T-cell (primary cell): ENCODE data around the gene SHQ1. TPM values are rescaled to one million over a fixed set of nuclear protein-coding genes. Genes with fewer than 3 reads are reported as not detected.
A peak's percentile ranks its signal among the peaks of the same experiment; 100 is the strongest.

Source experiments
- ATAC-seq, 4 experiments: fragments of 200-7000 bp in 3 of 4; fragments of 150-1000 bp in 1 of 4; cut with Tn5 transposase; replicated peaks in 1 of 4; 1 replicate in 3 of 4; 2 replicates in 1 of 4; pipeline ENCODE4 v1.10.0; 2021; ENCODE audit warnings: moderate library complexity in 3 of 4, mild to moderate bottlenecking in 2 of 4, moderate number of reproducible peaks in 1 of 4
- CTCF ChIA-PET, 2 donors: fragments of 300-600 bp; sonication (Branson Sonifier 250); formaldehyde crosslinking; loops; one replicate each; lab custom pipeline; 2022; ENCODE audit warnings: antibody characterized with exemption in 2 of 2; lab: Charles Lee
- POLR2A ChIA-PET, 2 donors: fragments of 300-600 bp; sonication (Branson Sonifier 250); formaldehyde crosslinking; loops; one replicate each; lab custom pipeline; 2022; ENCODE audit warnings: antibody characterized with exemption in 2 of 2; lab: Charles Lee
- DNase-seq, 35 experiments: peaks; one replicate each; pipeline versions ENCODE4 v3.0.0 to v3.0.0-alpha.2; 2013 to 2023
- H3K27ac ChIP-seq: one replicate; pipeline ENCODE4 v1.5.1; 2013; ENCODE audit warnings: low read length
- H3K27me3 ChIP-seq, 2 experiments: replicated peaks in 1 of 2; 1 replicate in 1 of 2; 2 replicates in 1 of 2; pipeline versions ENCODE4 v1.6.1 to v1.7.0; 2013; ENCODE audit warnings: low read length in 1 of 2, mixed read lengths in 1 of 2; ENCODE audit not compliant: control insufficient read depth in 2 of 2, insufficient read depth in 2 of 2; ENCODE audit errors: extremely low read depth in 1 of 2
- H3K36me3 ChIP-seq, 2 donors: 1 replicate in 1 of 2; 2 replicates in 1 of 2; pipeline versions ENCODE4 v1.6.1 to v1.7.0; 2013; ENCODE audit warnings: low read length in 1 of 2; ENCODE audit not compliant: control insufficient read depth in 2 of 2, insufficient read depth in 1 of 2; ENCODE audit errors: extremely low read depth in 1 of 2
- H3K4me1 ChIP-seq, 2 experiments: 1 replicate in 1 of 2; 2 replicates in 1 of 2; pipeline versions ENCODE4 v1.6.1 to v1.7.0; 2013; ENCODE audit warnings: low read length in 2 of 2, mixed read lengths in 1 of 2; ENCODE audit not compliant: insufficient read depth in 2 of 2, control insufficient read depth in 1 of 2; ENCODE audit errors: extremely low read depth in 1 of 2
- H3K4me3 ChIP-seq, 2 donors: 1 replicate in 1 of 2; 2 replicates in 1 of 2; pipeline versions ENCODE4 v1.5.1 to v1.7.0; 2013; ENCODE audit warnings: mild to moderate bottlenecking in 2 of 2, low read length in 1 of 2, moderate library complexity in 1 of 2; ENCODE audit not compliant: control insufficient read depth in 1 of 2; ENCODE audit errors: extremely low read depth in 1 of 2
- H3K9me3 ChIP-seq: 2 replicates; pipeline ENCODE4 v1.7.0; 2013
- H3K27ac Mint-ChIP-seq, 2 donors: one replicate each; pipeline ENCODE4 v1.8.0; 2020 to 2021; ENCODE audit warnings: mild to moderate bottlenecking in 2 of 2, mixed read lengths in 2 of 2
- H3K27me3 Mint-ChIP-seq, 2 donors: one replicate each; pipeline ENCODE4 v1.8.0; 2021 to 2022; ENCODE audit warnings: mixed read lengths in 2 of 2
- H3K36me3 Mint-ChIP-seq: one replicate; pipeline ENCODE4 v1.8.0; 2021; ENCODE audit warnings: mixed read lengths
- H3K4me1 Mint-ChIP-seq, 3 donors: one replicate each; pipeline ENCODE4 v1.8.0; 2020 to 2022; ENCODE audit warnings: mixed read lengths in 3 of 3, mild to moderate bottlenecking in 1 of 3
- H3K4me3 Mint-ChIP-seq, 3 donors: one replicate each; pipeline ENCODE4 v1.8.0; 2020 to 2022; ENCODE audit warnings: mild to moderate bottlenecking in 3 of 3, mixed read lengths in 3 of 3, moderate library complexity in 3 of 3
- H3K9me3 Mint-ChIP-seq, 3 donors: one replicate each; pipeline ENCODE4 v1.8.0; 2020 to 2022; ENCODE audit warnings: mixed read lengths in 3 of 3
- WGBS: methylation state at CpG from one replicate; pipeline ENCODE4 v1.1.5; 2013; ENCODE audit warnings: missing lambda C conversion rate; ENCODE audit not compliant: insufficient coverage; 5-methylcytosine and 5-hydroxymethylcytosine counted together
- total RNA-seq, 35 experiments: library from RNA in 6 of 35; stranded (reverse) in 6 of 35; fragments of 120-200 nt in 1 of 35; gene quantifications; one replicate each; pipeline versions ENCODE4 v1.2.1 to v1.2.4 and lab custom pipeline; 2013 to 2026

SHQ1 gene
- total RNA-seq, 5 donors from 2014 or later (not counting 1 experiment from before 2014, with no cell fraction given): 16.6 to 29.0 (median 27.8) TPM

GRCh38 chr3:72839057-72839456 lies 9.2 kb downstream of the SHQ1 start:
- DNase-seq: no peak
- no peaks in the 10 kb centered on the region for H3K9me3 Mint-ChIP-seq
- H3K4me3 Mint-ChIP-seq: no peak overlapping the region
- ATAC-seq: no peak
- no peak overlapping the region for H3K27ac Mint-ChIP-seq
- ChIA-PET POLR2A (no interaction called here), CTCF (no interaction called here)
- Histone ChIP-seq H3K4me1 (no peaks in the 10 kb centered on the region), H3K27me3 (no peaks in the 10 kb centered on the region), H3K36me3 (peaks cover 5 to 57% of the 10 kb centered on the region in 2 donors), H3K4me3 (no peak overlapping the region), H3K27ac (no peak overlapping the region), H3K9me3 (no peaks in the 10 kb centered on the region)
- no peaks in the 10 kb centered on the region for H3K27me3 Mint-ChIP-seq
- 100% methylated on average over 2 of the region's 3 CpGs for WGBS
- peaks cover 5 to 11% (median 5%) of the 10 kb centered on the region in 3 donors for H3K4me1 Mint-ChIP-seq
- H3K36me3 Mint-ChIP-seq: peaks cover 49% of the 10 kb centered on the region

DNA sequence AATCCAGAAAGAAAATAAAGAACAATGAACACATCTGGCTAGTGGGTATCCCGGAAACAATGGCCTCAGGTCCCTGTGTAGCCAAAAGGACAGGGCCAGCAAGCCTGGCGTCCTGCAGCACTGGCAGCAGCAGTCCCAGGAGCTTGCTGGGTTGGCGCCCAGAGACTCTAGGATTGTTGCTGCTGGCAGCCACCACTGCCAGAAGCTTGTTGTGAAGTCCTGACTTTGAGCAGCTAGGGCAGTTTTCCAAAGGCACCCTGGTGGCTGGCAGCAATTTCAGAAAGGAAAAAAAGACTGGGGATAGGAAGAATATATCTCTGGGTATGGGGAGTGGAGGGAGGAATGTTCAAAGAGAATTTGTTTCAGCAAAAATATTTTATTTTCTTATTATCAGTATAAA lies 11.3 kb downstream of the SHQ1 start:
- DNase-seq: no peak
- no peaks in the 10 kb centered on the region for H3K9me3 ChIP-seq
- ChIA-PET CTCF (no interaction called here), POLR2A (interaction anchor here (0.6 kb wide), 2 partner anchors 11 to 1082 kb away, joined by 3 read pairs; partner anchors contain the start of gene SHQ1 (in 1 of the 2))
- H3K27me3 Mint-ChIP-seq: no peaks in the 10 kb centered on the region
- 96% methylated on average over 3 of the region's 3 CpGs for WGBS
- no peaks in the 10 kb centered on the region for H3K9me3 Mint-ChIP-seq
- peaks cover 4 to 71% of the 10 kb centered on the region in 2 donors for H3K36me3 ChIP-seq
- H3K27me3 ChIP-seq: no peaks in the 10 kb centered on the region
- H3K27ac ChIP-seq: no peak overlapping the region
- H3K27ac Mint-ChIP-seq: no peak overlapping the region
- no peak overlapping the region for H3K4me3 Mint-ChIP-seq
- ATAC-seq: no peak
- peaks cover 0 to 8% (median 1%) of the 10 kb centered on the region in 3 donors for H3K4me1 Mint-ChIP-seq
- no peaks in the 10 kb centered on the region for H3K4me1 ChIP-seq
- H3K4me3 ChIP-seq: no peak overlapping the region
- H3K36me3 Mint-ChIP-seq: peaks cover 47% of the 10 kb centered on the region

DNA sequence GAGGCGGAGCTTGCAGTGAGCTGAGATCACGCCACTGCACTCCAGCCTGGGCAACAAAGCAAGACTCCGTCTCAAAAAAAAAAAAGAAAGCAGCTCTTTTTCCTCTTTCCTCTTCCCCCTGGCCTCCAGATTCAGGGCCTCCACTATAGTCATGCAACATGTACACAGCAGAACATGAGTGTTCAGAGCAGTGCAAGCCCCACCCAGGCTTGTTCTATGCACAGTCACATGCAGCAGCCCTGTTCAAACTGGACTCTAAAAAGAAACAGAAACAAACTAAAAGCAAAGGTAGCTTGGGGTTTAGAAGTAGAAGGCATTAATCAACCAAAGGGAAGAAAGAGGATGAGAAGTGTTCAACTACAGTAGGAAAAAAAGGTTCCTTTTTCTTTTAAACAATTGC lies 11.8 kb downstream of the SHQ1 start:
- peaks cover 0 to 8% (median 1%) of the 10 kb centered on the region in 3 donors for H3K4me1 Mint-ChIP-seq
- no peaks in the 10 kb centered on the region for H3K9me3 Mint-ChIP-seq
- H3K4me3 Mint-ChIP-seq: no peak overlapping the region
- DNase-seq: no peak
- ATAC-seq: no peak
- H3K27ac ChIP-seq: no peak overlapping the region
- ChIA-PET CTCF (interaction anchor here in 1 of 2 donors (0.5 kb wide), 1 partner anchor 72 kb away, joined by 3 read pairs; no protein-coding TSS in a partner anchor), POLR2A (interaction anchor here (0.6 to 0.7 kb wide), 3 partner anchors 12 to 1081 kb away, joined by 3 to 4 read pairs (median 3); partner anchors contain the start of gene SHQ1 (in 1 of the 2))
- no peak overlapping the region for H3K27ac Mint-ChIP-seq
- no peaks in the 10 kb centered on the region for H3K4me1 ChIP-seq
- no peaks in the 10 kb centered on the region for H3K27me3 ChIP-seq
- no peaks in the 10 kb centered on the region for H3K27me3 Mint-ChIP-seq
- peaks cover 0 to 71% of the 10 kb centered on the region in 2 donors for H3K36me3 ChIP-seq
- H3K4me3 ChIP-seq: no peak overlapping the region
- peaks cover 47% of the 10 kb centered on the region for H3K36me3 Mint-ChIP-seq
- H3K9me3 ChIP-seq: no peaks in the 10 kb centered on the region
- WGBS: 100% methylated on average over 1 of the region's 3 CpGs

DNA sequence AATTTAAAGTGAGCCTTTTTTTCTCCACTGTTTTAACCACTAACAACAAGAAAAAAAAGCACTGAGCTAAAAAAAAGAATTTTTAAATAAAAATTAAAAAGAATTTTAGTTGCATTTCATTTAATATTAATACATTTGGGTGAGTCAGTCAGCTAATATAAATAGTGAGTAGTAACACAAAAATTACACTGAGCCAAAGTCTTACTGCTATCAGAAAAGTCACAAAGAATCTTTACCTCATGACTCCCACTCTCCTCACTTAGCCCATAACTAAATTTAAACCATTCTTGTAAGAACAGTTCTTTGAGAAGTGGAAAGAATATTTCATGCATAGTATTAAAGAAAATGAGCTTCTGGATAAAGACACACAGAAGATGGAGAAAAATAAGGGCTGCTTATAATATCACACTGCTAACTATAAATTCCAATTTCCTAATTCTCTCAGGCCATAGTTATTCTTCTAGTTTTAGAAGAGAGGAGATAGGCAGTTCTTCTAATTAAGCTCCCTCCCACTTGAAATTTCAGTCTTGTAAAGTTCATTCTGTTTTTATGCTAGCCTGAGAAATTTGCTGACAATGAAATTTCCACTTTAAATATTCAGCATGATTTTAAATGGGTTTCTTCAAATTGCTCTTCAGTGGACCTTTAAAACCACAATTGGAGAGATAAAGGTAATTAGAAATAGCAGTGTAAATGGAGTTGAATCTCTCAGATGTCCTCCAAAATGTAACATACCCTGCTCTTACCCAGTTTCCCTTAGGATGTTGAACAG lies 17.6 kb downstream of the SHQ1 start:
- DNase-seq: no peak
- Histone ChIP-seq H3K4me3 (no peak overlapping the region), H3K4me1 (no peaks in the 10 kb centered on the region), H3K27ac (no peak overlapping the region), H3K27me3 (no peaks in the 10 kb centered on the region), H3K36me3 (peaks cover 0 to 34% of the 10 kb centered on the region in 2 donors), H3K9me3 (no peaks in the 10 kb centered on the region)
- POLR2A ChIA-PET: interaction anchor here in 1 of 2 donors (0.6 kb wide), 1 partner anchor 8 kb away, joined by 3 read pairs; no protein-coding TSS in a partner anchor
- Mint-ChIP-seq H3K9me3 (no peaks in the 10 kb centered on the region), H3K36me3 (peaks cover 50% of the 10 kb centered on the region), H3K4me1 (peaks cover 0 to 4% (median 1%) of the 10 kb centered on the region in 3 donors), H3K4me3 (no peak overlapping the region), H3K27me3 (no peaks in the 10 kb centered on the region), H3K27ac (no peak overlapping the region)
- CTCF ChIA-PET: interaction anchor here in 1 of 2 donors (1.8 kb wide), 1 partner anchor 9 kb away, joined by 7 read pairs; no protein-coding TSS in a partner anchor
- ATAC-seq: no peak

- Histone ChIP-seq H3K4me3 (no peak overlapping the region), H3K9me3 (no peaks in the 10 kb centered on the region), H3K4me1 (no peaks in the 10 kb centered on the region), H3K27ac (no peak overlapping the region), H3K27me3 (no peaks in the 10 kb centered on the region), H3K36me3 (peaks cover 0 to 25% of the 10 kb centered on the region in 2 donors)
- ATAC-seq: no peak
- Mint-ChIP-seq H3K36me3 (peaks cover 42% of the 10 kb centered on the region), H3K27ac (no peak overlapping the region), H3K4me1 (no peaks in the 10 kb centered on the region), H3K9me3 (no peaks in the 10 kb centered on the region), H3K27me3 (no peaks in the 10 kb centered on the region), H3K4me3 (no peak overlapping the region)
- DNase-seq: no peak
- ChIA-PET CTCF (interaction anchor here in 1 of 2 donors (1.8 kb wide), 1 partner anchor 8 kb away, joined by 7 read pairs; no protein-coding TSS in a partner anchor), POLR2A (no interaction called here)
Measured at GRCh38 chr3:72829701-72830100, 18.5 kb downstream of the SHQ1 start.

- Mint-ChIP-seq H3K9me3 (no peaks in the 10 kb centered on the region), H3K4me1 (peaks cover 0 to 7% (median 0%) of the 10 kb centered on the region in 3 donors), H3K27me3 (no peaks in the 10 kb centered on the region), H3K4me3 (no peak overlapping the region), H3K36me3 (peaks cover 9% of the 10 kb centered on the region), H3K27ac (no peak overlapping the region)
- Histone ChIP-seq H3K27ac (peak overlapping the region; percentile 33), H3K4me3 (no peak overlapping the region), H3K9me3 (no peaks in the 10 kb centered on the region), H3K36me3 (peaks cover 4 to 7% of the 10 kb centered on the region in 2 donors), H3K4me1 (peaks cover 13 to 21% of the 10 kb centered on the region in 2 experiments), H3K27me3 (no peaks in the 10 kb centered on the region)
- ChIA-PET POLR2A (no interaction called here), CTCF (interaction anchor here (0.5 to 5.6 kb wide), 15 partner anchors 9 to 1895 kb away, joined by 3 to 123 read pairs (median 6); no protein-coding TSS in a partner anchor)
- ATAC-seq: peak; percentile 79 to 86 (median 82)
- WGBS: 47% methylated on average over 3 of the region's 8 CpGs
- peak in 14 of 35 experiments; percentile 1 to 35 (median 8) for DNase-seq
Measured at GRCh38 chr3:72821161-72821781, 27.0 kb downstream of the SHQ1 start.
